M059J (cell line): ENCODE measurements around the gene ABHD16A. TPM values are rescaled to one million over a fixed set of nuclear protein-coding genes. Genes with fewer than 3 reads are reported as not detected.

ENCODE experiments used
- DNase-seq: peaks from one replicate; pipeline ENCODE4 v3.0.0-alpha.2; 2012; ENCODE audit warnings: low read depth
- total RNA-seq: library from RNA; depleted of rRNA; stranded (reverse); fragments of >200 nt; shearing (Covaris generic); gene quantifications from 2 replicates; pipeline ENCODE4 v1.2.3, GENCODE V29; 2014

ABHD16A gene
- total RNA-seq, 1 experiment from 2014 or later: 51.9 TPM

DNA sequence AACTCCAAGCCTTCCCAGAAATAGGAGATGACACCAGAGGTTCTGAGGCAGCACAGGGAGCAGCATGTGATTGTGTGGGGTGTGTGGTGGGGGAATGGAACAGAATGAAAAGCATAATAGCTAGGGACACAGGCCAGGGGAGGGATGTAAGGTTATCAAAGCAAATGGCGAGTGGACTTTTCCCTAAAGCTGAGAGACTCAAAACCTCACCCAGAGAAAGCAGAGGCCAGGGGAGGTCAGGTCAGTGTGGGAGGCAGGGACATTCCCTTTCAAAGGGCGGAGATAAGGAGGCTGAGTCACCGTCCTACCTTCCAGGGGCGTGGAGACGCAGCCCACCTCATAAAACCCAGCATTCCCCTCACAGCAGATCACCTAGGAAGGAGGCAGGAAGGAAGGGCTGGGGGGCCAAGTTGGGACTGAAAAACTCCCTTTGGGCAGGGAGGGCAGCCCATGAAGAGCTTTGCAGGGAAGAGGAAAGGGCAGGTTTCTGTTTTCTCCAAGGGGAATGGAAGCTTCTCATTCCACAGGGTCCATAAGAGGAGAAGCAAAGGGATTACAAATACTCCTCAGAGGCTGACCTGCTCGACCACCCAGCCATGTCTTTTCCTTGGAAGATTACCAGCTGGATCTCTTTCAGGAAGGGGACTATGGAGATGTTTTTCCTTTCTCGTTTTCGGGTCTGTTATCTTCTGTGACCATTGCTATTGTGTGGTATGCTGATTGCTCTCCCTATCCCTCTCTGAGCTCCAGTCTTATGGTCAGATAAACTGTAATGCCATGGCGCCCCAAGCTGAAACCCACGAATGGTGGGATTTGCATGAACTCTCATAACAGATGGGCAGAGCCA lies 12.7 kb downstream of the ABHD16A start:
- DNase-seq: no peak

DNA sequence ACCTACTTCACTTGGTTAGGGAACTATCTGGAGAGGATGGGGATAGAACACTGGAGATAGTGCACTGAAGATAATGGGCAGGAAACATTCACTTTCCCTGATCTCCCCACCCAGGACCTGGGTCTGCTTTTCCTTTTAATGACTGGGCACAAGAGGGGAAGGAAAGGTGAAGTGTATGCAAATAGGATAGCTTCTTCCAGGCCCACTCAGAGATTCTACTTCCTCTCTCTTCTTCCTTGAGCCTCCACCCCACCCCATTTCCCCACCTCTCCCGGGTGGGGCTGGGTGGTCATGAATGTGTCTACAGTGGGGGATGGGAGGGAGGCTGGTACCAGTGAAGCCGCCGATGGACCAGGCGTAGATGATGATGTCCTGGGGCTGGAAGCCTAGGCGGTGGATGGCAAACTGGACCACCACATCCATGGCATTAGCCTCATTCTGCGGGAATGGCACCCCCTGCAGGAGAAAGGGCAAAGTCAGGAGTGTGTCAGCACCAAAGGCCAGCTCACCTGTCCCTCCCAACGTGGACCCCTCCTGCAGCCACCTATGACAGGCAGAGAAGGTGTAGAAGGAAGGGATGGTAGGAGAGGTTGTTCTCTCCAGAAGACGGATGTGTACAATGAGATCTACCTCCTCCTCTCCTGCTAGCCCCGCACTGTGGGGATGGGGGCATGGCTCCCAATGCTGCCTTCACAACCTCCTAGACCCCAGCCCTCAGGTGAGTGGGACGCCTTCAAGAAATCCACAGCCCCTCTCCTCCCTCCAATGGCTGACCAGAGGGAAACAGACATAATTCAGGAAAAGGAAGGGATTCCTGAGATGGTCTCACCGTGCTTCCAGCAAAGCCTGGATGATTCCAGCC lies 13.6 kb downstream of the ABHD16A start:
- no peak for DNase-seq

DNA sequence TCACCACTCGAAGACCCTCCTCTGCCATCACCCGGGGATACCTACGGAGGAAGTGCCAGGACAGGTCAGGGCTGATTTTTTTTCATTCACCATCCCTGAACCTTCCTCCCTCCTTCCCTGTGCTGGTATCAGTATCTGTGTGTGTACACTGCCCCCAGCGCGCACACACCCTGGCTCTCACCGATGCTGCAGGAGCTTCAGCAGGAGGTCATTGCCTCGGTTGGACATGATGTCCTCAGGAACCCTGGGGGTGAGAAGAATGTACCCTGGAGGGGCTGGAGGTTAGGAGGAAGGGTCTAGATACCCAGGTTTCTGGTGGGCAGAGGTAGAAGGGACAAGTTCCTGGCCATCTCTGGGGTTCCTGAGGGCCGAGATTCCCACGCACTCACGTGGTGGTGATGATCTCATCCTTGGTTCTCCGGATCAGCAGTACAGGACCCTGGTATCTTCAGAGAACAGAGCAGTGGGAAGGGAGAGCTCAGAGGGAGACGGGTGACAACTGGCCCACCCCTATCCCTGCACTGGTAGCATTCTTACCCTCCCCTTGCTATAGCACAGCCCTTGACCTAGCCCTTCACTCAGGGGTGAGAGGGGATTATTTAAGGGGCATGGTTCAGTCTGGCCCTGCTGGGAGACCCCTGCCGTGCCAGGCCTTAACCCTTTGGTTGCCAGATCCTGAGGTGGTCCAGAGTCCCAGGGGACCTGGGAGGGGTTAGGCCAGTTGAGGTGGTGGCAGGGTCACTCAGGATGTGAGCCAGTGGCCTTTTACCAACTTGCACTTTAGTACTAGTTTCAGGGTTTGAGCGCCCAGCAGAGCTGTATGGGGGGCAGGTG lies 15.0 kb downstream of the ABHD16A start:
- DNase-seq: no peak

- no peak for DNase-seq
These were observed 15.8 kb downstream of the ABHD16A start for GRCh38 chr6:31687321-31687720.

DNA sequence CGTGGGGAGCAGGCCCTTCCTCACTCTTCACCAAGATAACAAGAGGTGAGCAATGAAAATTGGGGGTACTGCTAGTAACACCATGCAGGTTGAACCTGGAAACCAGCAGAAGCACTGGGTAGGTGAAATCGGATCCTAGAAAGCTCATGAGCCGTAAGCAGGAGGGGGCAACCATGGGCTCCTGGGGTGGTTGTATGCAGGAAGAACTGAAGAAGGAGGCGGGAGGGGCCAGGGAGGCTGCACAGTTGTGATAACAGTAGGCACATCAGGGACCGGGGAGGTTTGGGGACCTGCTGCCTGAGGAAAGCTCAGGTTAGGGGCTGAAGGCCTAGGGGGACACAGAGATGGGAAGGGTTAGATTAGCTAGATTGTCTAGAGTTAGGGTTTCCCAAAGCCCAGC lies 16.6 kb downstream of the ABHD16A start:
- DNase-seq: no peak

DNA sequence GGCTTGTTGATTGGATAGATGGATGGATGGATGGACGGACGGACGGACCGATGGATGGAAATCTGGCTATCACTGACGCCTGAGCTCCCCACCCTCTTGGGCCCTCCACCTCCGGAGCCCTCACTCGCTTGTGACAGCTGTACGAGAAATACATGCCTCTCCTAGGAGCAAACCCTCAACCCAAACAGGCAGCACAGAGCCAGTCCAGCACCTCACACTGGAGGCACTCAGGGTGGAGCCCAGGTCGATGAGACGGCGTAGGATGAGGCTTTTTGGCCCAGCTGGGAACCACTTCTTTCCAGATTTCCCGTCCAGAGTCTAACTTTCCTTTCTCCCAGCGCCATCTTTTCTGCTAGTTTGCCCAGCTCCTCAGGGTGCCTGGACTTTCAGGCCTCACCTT lies 19.5 kb downstream of the ABHD16A start:
- DNase-seq: no peak

DNA sequence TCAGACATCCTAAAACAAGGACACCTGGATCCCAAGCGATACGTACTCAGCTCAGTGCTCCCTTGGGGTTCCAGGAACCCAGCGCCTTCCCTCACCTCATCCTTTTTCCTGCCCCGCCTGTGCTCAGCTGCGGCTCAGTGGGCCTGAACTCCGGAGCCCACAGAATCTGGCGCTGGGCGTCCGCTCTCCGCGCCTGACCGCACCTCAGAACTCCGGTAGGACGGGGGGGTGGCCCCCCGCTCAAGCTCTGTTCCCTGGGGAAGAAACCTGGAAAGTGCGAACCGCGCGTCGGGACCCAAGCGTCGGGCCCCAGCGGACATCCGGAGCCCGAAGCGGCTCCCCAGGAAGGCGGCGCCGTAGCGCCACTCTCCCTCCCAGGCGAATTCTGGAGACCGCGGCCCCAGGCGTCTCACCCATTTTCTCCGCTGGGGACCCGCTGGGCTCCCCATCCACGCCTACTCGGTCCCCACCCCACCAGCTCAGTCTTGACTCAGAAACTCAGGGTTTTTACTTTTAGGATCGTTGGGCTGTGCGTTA lies 21.9 kb downstream of the ABHD16A start:
- DNase-seq: peak; percentile 67

- DNase-seq: peak; percentile 93
These were observed 22.6 kb downstream of the ABHD16A start, which contains the start of gene LY6G5C for GRCh38 chr6:31680226-31681134. Gene LY6G5C (minus strand): TSS chr6:31681067. CDS start chr6:31680373, 694 bp downstream.

DNA sequence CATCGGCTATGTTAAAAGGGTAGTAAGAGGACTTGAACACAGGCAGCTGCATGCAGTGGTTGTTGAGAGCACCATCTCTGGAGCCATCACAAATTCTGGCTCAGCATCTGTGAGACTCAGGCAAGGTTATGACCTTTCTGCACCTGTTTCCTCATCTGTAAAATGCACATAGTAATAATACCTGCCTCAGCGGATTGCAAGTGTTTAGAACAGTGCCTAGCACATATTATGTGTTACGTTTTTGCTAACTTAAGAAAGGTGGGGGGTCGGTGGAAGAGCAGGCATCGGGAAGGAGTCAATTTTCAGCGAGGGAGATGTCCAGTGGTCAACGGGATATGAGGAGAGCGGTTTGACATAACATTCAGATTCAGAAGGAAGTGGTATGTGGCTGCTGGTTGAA lies 25.2 kb downstream of the ABHD16A start:
- no peak for DNase-seq

- DNase-seq: no peak
These were observed 26.2 kb downstream of the ABHD16A start for GRCh38 chr6:31676904-31677303.

GRCh38 chr6:31676322-31676903 lies 26.7 kb downstream of the ABHD16A start:
- DNase-seq: no peak

- no peak for DNase-seq
These were observed 33.4 kb downstream of the ABHD16A start, which contains the start of gene LY6G5B for GRCh38 chr6:31669676-31670075. Gene LY6G5B (plus strand): TSS chr6:31669976. CDS start chr6:31670951, 975 bp downstream.

DNA sequence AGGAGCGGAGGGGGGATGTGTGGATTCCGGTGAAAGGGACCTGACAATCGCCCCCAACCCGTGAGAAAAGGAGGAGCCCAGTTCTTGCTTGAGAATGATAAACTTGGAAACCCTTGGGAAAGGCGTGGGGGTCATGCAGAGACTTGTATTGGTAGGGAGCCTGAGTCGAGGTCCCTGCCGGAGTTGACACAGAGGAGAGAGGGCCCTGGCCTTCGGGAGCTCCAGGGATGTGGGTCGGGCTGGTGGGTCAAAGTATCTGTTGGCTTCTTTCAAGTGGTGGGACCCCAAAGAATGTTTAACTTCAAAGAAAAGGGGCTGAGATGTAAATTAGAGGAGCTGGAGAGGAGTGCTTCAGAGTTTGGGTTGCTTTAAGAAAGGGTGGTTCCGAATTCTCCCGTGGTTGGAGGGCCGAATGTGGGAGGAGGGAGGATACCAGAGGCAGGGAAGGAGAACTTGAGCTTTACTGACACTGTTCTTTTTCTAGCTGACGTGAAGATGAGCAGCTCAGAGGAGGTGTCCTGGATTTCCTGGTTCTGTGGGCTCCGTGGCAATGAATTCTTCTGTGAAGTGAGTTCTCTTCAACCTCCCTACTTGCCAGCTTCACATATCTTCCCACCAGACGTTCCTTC lies 36.7 kb downstream of the ABHD16A start:
- peak; percentile 33 for DNase-seq

GRCh38 chr6:31665501-31666336 lies 37.4 kb downstream of the ABHD16A start, which contains the start of gene CSNK2B:
Gene CSNK2B (plus strand): TSS chr6:31666080. CDS start chr6:31666832, 752 bp downstream.
- DNase-seq: peak; percentile 100

- peak; percentile 99 for DNase-seq
These were observed 38.2 kb downstream of the ABHD16A start, which contains the start of gene GPANK1 for GRCh38 chr6:31664790-31665500. Gene GPANK1 (minus strand): TSS chr6:31664997. CDS start chr6:31664478, 519 bp downstream.

DNA sequence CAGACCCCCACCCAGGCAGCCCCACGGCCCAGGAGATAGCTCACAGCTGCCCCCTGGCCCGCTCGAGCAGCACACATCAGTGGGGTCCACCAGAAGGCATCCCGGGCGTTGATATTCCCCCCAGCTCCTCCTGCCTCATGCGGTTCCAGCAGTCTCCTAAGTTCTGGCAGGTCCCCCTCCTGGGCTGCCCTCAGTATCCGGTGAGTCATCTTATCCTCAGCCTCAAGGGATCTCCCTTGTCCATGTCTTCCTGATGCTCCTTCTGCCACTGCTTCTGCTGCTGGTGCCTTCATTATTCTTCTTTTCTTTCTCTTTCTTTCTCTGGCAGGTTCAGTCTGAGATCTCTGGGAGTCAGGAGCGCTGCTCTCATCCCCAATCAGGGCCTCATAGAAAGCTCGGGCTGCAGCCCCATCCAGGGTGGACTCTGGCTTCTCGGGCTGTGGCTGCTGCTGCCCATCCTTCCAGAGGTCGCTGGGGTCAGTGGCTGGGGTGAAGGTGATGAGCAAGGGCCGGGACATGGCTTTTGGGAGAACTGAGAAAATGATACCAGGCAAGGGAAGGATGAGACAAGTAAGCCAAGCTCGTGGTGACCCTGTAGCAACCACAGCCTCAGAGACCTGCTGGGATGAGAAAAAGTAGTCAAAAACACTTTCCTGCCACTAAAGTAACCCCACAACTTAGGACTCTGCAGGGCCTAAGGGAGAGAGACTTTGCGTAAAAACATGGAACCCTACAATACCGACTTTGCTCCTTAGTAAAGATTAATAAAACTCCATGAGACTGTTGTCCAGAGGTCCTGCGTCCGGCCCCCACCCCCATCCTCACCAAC lies 38.9 kb downstream of the ABHD16A start:
- peak; percentile 95 for DNase-seq
